H1 (cell line): ENCODE results near the gene WDR6. TPM values are rescaled to one million over a fixed set of nuclear protein-coding genes. Genes with fewer than 3 reads are reported as not detected.

Experiments used
- CTCF ChIA-PET: fragments of 300-600 bp; sonication (Branson Sonifier 250); formaldehyde crosslinking; loops from one replicate; lab custom pipeline; 2021; ENCODE audit not compliant: partially characterized antibody; lab: Charles Lee
- POLR2A ChIA-PET: fragments of 300-600 bp; sonication (Branson Sonifier 250); formaldehyde crosslinking; loops from one replicate; lab custom pipeline; 2021; ENCODE audit warnings: inconsistent platforms; ENCODE audit not compliant: partially characterized antibody; lab: Charles Lee
- DNase-seq, 2 experiments: peaks; one replicate each; pipeline versions ENCODE4 v3.0.0 to v3.0.0-alpha.2; 2010 to 2022; ENCODE audit warnings: low spot score in 2 of 2, low read depth in 1 of 2, mixed read lengths in 1 of 2
- FAIRE-seq: peaks from 2 replicates; lab custom pipeline; 2011; peaks lifted over from hg19 to GRCh38; lab: Jason Lieb, UNC
- H2AFZ ChIP-seq: 2 replicates; pipeline ENCODE4 v1.8.1; 2012; ENCODE audit warnings: low read length, inconsistent platforms
- H2AK5ac ChIP-seq: 2 replicates; pipeline ENCODE4 v1.6.1; 2013; ENCODE audit warnings: low read depth, low read length
- H2BK120ac ChIP-seq: replicated peaks from 2 replicates; pipeline ENCODE3; 2013; ENCODE audit warnings: low read depth, low read length, inconsistent platforms
- H2BK12ac ChIP-seq: 2 replicates; pipeline ENCODE4 v1.6.1; 2013; ENCODE audit warnings: low read depth, low read length
- H2BK15ac ChIP-seq: 2 replicates; pipeline ENCODE4 v1.6.1; 2013; ENCODE audit warnings: low read length
- H2BK20ac ChIP-seq: 2 replicates; pipeline ENCODE4 v1.6.1; 2013; ENCODE audit warnings: low read length
- H2BK5ac ChIP-seq: 2 replicates; pipeline ENCODE4 v1.6.1; 2013; ENCODE audit warnings: low read depth, low read length
- H3K14ac ChIP-seq: 2 replicates; pipeline ENCODE4 v1.6.1; 2013; ENCODE audit warnings: inconsistent platforms; ENCODE audit not compliant: insufficient read length
- H3K18ac ChIP-seq: 2 replicates; pipeline ENCODE4 v1.6.1; 2013; ENCODE audit warnings: low read length; ENCODE audit errors: extremely low read depth
- H3K23ac ChIP-seq: 2 replicates; pipeline ENCODE4 v1.6.1; 2013; ENCODE audit warnings: inconsistent platforms; ENCODE audit not compliant: insufficient read length
- H3K23me2 ChIP-seq: 2 replicates; pipeline ENCODE4 v1.6.1; 2013; ENCODE audit warnings: low read depth, low read length
- H3K27ac ChIP-seq: 2 replicates; pipeline ENCODE4 v1.6.1; 2011; ENCODE audit warnings: low read depth, low read length, inconsistent platforms
- H3K27me3 ChIP-seq, 4 experiments: replicated peaks in 1 of 4; 1 replicate in 1 of 4; 2 replicates in 3 of 4; pipeline versions ENCODE4 v1.6.1 to v1.8.1; 2011 to 2013; ENCODE audit warnings: low read length in 3 of 4, mild to moderate bottlenecking in 3 of 4, inconsistent platforms in 2 of 4, mixed read lengths in 2 of 4, moderate library complexity in 1 of 4; ENCODE audit not compliant: control insufficient read depth in 3 of 4, insufficient read depth in 3 of 4; ENCODE audit errors: extremely low read depth in 1 of 4
- H3K36me3 ChIP-seq, 4 experiments: 2 replicates each; pipeline versions ENCODE4 v1.6.1 to v1.8.1; 2011 to 2013; ENCODE audit warnings: mild to moderate bottlenecking in 4 of 4, low read length in 3 of 4, moderate library complexity in 2 of 4, control low read depth in 1 of 4, inconsistent platforms in 1 of 4; ENCODE audit not compliant: insufficient read depth in 4 of 4, control insufficient read depth in 2 of 4
- H3K4ac ChIP-seq: replicated peaks from 2 replicates; pipeline ENCODE3; 2013; ENCODE audit warnings: low read length, low read depth, mixed read lengths, inconsistent platforms; ENCODE audit not compliant: insufficient read length
- H3K4me1 ChIP-seq, 4 experiments: replicated peaks in 1 of 4; 1 replicate in 1 of 4; 2 replicates in 3 of 4; pipeline versions ENCODE4 v1.6.1 to v1.8.1; 2011 to 2013; ENCODE audit warnings: low read length in 3 of 4, inconsistent platforms in 2 of 4, mixed read lengths in 1 of 4; ENCODE audit not compliant: insufficient read depth in 4 of 4, control insufficient read depth in 3 of 4
- H3K4me2 ChIP-seq, 2 experiments: 2 replicates each; pipeline versions ENCODE4 v1.6.1 to v1.8.1; 2011 to 2013; ENCODE audit warnings: low read depth in 2 of 2, low read length in 2 of 2, control low read depth in 1 of 2, inconsistent platforms in 1 of 2, mild to moderate bottlenecking in 1 of 2; ENCODE audit not compliant: insufficient read depth in 1 of 2
- H3K4me3 ChIP-seq, 4 experiments: fragments of 200-600, 300-600 bp in 1 of 4; sonication (generic), shearing (Covaris generic), sonication (Bioruptor Twin) in 1 of 4; 2 replicates each; pipeline versions ENCODE4 v1.5.1 to v1.8.1; 2011 to 2016; ENCODE audit warnings: low read length in 4 of 4, low read depth in 3 of 4, control low read depth in 2 of 4, inconsistent platforms in 2 of 4, mild to moderate bottlenecking in 2 of 4, mixed read lengths in 1 of 4, moderate library complexity in 1 of 4; ENCODE audit not compliant: insufficient read depth in 2 of 4; ENCODE audit errors: extremely low read depth in 1 of 4
- H3K56ac ChIP-seq: replicated peaks from 2 replicates; pipeline ENCODE3; 2013; ENCODE audit warnings: low read depth, mild to moderate bottlenecking, mixed read lengths, low read length, inconsistent platforms; ENCODE audit not compliant: insufficient read length
- H3K79me1 ChIP-seq: 2 replicates; pipeline ENCODE4 v1.6.1; 2013; ENCODE audit warnings: low read depth, low read length, control low read depth
- H3K79me2 ChIP-seq, 2 experiments: 2 replicates each; pipeline versions ENCODE4 v1.6.1 to v1.8.1; 2012 to 2013; ENCODE audit warnings: low read length in 2 of 2, mild to moderate bottlenecking in 2 of 2, inconsistent platforms in 1 of 2; ENCODE audit not compliant: insufficient read depth in 2 of 2, control insufficient read depth in 1 of 2
- H3K9ac ChIP-seq, 4 experiments: replicated peaks in 1 of 4; 1 replicate in 1 of 4; 2 replicates in 3 of 4; pipeline versions ENCODE4 v1.6.1 to v1.8.1; 2011 to 2013; ENCODE audit warnings: low read depth in 3 of 4, low read length in 3 of 4, control low read depth in 2 of 4, mild to moderate bottlenecking in 2 of 4, moderate library complexity in 2 of 4, inconsistent platforms in 1 of 4; ENCODE audit errors: extremely low read depth in 1 of 4
- H3K9me3 ChIP-seq, 2 experiments: 2 replicates each; pipeline versions ENCODE4 v1.6.1 to v1.8.1; 2012 to 2013; ENCODE audit warnings: mild to moderate bottlenecking in 2 of 2, moderate library complexity in 2 of 2, control low read depth in 1 of 2, inconsistent platforms in 1 of 2, low read depth in 1 of 2, low read length in 1 of 2, mixed read lengths in 1 of 2; ENCODE audit not compliant: insufficient read depth in 2 of 2
- H4K20me1 ChIP-seq, 2 experiments: replicated peaks in 1 of 2; 2 replicates each; pipeline versions ENCODE3 to v1.8.1; 2011 to 2013; ENCODE audit warnings: inconsistent platforms in 2 of 2, low read length in 2 of 2, mild to moderate bottlenecking in 1 of 2; ENCODE audit not compliant: insufficient read depth in 2 of 2, control insufficient read depth in 1 of 2
- H4K5ac ChIP-seq: 2 replicates; pipeline ENCODE4 v1.6.1; 2013; ENCODE audit warnings: low read length, low read depth, mixed read lengths, inconsistent platforms; ENCODE audit not compliant: insufficient read length
- H4K8ac ChIP-seq: 2 replicates; pipeline ENCODE4 v1.8.0; 2013; ENCODE audit warnings: mild to moderate bottlenecking, moderate library complexity, low read length, inconsistent platforms; ENCODE audit not compliant: insufficient read depth; ENCODE audit errors: extremely low read depth
- H4K91ac ChIP-seq: replicated peaks from 2 replicates; pipeline ENCODE3; 2013; ENCODE audit warnings: low read length, mixed read lengths, inconsistent platforms; ENCODE audit not compliant: insufficient read length
- NRF1 ChIP-seq: IDR thresholded peaks from 2 replicates; pipeline ENCODE4 v1.6.1; 2011; ENCODE audit warnings: mild to moderate bottlenecking, low read depth, low read length, improper control_type of control experiment
- WGBS, 2 experiments: shearing (Covaris generic) in 1 of 2; methylation state at CpG; one replicate each; pipeline versions ENCODE4 v1.1.6 to v1.1.7; 2013 to 2015; ENCODE audit warnings: low lambda C conversion rate in 2 of 2, mixed read lengths in 2 of 2, inconsistent platforms in 1 of 2, low coverage in 1 of 2, missing lambda C conversion rate in 1 of 2; ENCODE audit not compliant: insufficient replicate concordance in 2 of 2, insufficient coverage in 1 of 2, insufficient read length in 1 of 2; ENCODE audit errors: extremely low coverage in 1 of 2, missing lambda C conversion rate in 1 of 2; 5-methylcytosine and 5-hydroxymethylcytosine counted together
- polyA plus RNA-seq, 7 experiments: library from polyadenylated mRNA; depleted of rRNA in 3 of 7; stranded (reverse) in 5 of 7; unstranded in 2 of 7; fragments of >200 nt in 5 of 7; fragments of 200-250 nt in 2 of 7; gene quantifications; 1 replicate in 5 of 7; 2 replicates in 1 of 7; 4 replicates in 1 of 7; pipeline versions ENCODE4 v1.2.1 to v1.2.3, GENCODE V29; 2011 to 2013; ENCODE audit warnings: missing spikeins in 2 of 7, mixed read lengths in 2 of 7
- total RNA-seq: library from RNA; stranded (reverse); fragmentation: NEBNext Ultra II Directional; extraction: Animal tissue kit (Norgen Biotek cat#: 25700); gene quantifications from 2 replicates; pipeline ENCODE4 v1.2.1, GENCODE V29; 2021

The WDR6 gene
- total and polyA plus RNA-seq, 2 of the 8 experiments (the other 6 are each of a cell fraction or from before 2014, with no cell fraction given): 180 to 257 TPM

DNA sequence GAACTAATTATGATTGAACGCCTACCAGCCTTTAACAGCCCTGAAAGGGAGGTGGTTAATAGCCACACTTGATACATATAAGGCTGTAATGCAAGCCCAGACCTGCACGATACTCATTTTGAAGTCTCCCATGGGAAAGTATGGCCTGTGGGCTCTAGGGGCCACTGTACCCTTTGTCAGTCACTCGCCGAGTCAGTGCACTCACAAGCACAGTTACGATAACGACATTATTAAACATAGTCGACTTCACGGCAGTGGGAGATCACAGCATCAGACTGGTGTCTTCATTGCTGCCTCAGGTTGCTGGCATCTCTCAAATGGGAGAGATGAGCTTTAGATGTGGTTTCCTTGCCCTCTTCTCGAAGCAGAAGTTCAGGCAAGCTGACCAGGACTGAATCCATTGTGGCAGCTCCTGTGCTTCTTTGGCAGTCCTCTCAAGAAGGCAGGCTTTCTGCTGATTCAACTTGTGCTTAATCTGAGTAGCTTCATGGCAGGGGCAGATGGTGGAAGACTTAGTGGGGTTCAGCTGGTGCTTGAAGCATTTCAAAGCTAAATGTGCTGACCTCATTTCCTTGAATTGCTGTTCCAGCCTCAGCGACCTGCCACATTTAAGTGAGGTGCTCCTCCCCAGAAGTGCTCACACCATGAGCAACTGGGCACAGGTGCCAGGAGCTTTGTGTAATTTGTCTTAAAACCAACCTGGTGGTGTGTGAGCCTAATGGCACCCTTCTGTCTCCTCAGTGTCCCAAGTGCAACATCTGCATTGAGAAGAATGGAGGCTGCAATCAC lies 32.9 kb upstream of the WDR6 start:
- H3K14ac ChIP-seq: no peak overlapping the region
- WGBS, 2 experiments: 95% methylated on average over 10 of the region's 10 CpGs; no CpG with 5 or more reads in 1 of the 2 experiments
- no peak overlapping the region for H3K4me3 ChIP-seq
- H3K4me1 ChIP-seq: no peaks in the 10 kb centered on the region
- H3K36me3 ChIP-seq: peaks cover 27 to 85% (median 63%) of the 10 kb centered on the region in 4 experiments
- no peak overlapping the region for H2BK20ac ChIP-seq
- H3K4ac ChIP-seq: no peak overlapping the region
- H3K23ac ChIP-seq: no peak overlapping the region
- no peak overlapping the region for H2BK120ac ChIP-seq
- POLR2A ChIA-PET: interaction anchor here (1.5 to 2.6 kb wide), 4 partner anchors 9 to 17 kb away, joined by 3 to 11 read pairs (median 7); no protein-coding TSS in a partner anchor
- FAIRE-seq (no peak), DNase-seq (no peak)
- H2BK5ac ChIP-seq: no peak overlapping the region
- H3K56ac ChIP-seq: no peak overlapping the region
- no peak overlapping the region for H2AK5ac ChIP-seq
- H4K8ac ChIP-seq: no peak overlapping the region
- no peak overlapping the region for H2AFZ ChIP-seq
- no peak for TF ChIP-seq NRF1
- H2BK12ac ChIP-seq: no peak overlapping the region
- no peaks in the 10 kb centered on the region for H3K9me3 ChIP-seq
- CTCF ChIA-PET: interaction anchor here (0.8 to 2.6 kb wide), 4 partner anchors 13 to 238 kb away, joined by 3 to 15 read pairs (median 4); no protein-coding TSS in a partner anchor
- H3K4me2 ChIP-seq: no peak overlapping the region
- H3K18ac ChIP-seq: no peak overlapping the region
- H3K79me2 ChIP-seq: no peaks in the 10 kb centered on the region
- H4K20me1 ChIP-seq: no peaks in the 10 kb centered on the region
- no peaks in the 10 kb centered on the region for H3K23me2 ChIP-seq
- no peak overlapping the region for H3K27ac ChIP-seq
- H4K91ac ChIP-seq: no peak overlapping the region
- no peak overlapping the region for H3K9ac ChIP-seq
- no peaks in the 10 kb centered on the region for H3K79me1 ChIP-seq
- no peak overlapping the region for H2BK15ac ChIP-seq
- no peaks in the 10 kb centered on the region for H3K27me3 ChIP-seq
- no peak overlapping the region for H4K5ac ChIP-seq
